H1 (cell line): ENCODE measurements around the gene GRID2.

Source experiments
- BACH1 ChIP-seq: IDR thresholded peaks from 2 replicates; pipeline ENCODE4 v1.6.1; 2012; ENCODE audit warnings: low read length, improper control_type of control experiment
- JUND ChIP-seq: IDR thresholded peaks from 2 replicates; pipeline ENCODE4 v1.6.1; 2011; ENCODE audit warnings: mild to moderate bottlenecking, improper control_type of control experiment, low read length
- POLR2AphosphoS5 ChIP-seq: IDR thresholded peaks from 2 replicates; pipeline ENCODE4 v1.6.1; 2011; ENCODE audit warnings: low read depth, low read length

DNA sequence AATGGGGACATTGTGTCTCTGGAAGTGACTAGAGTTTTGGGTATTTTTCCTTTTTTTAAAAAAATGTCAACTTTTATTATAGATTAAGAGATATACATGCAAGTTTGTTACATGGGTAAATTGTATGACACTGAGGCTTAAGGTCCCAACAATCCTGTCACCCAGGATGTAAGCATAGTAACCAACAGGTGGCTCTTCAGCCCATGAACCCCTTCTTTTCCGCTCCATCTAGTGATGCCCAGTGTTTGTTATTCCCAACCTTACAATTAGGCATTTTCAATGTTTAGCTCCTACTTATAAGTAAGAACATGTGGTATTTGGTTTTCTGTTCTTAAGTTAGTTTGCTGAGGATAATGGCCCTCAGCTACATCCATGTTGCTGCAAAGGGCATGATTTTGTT is 102.7 kb downstream of the GRID2 start:
- no peak for TF ChIP-seq BACH1
- TF ChIP-seq JUND = no peak
- TF ChIP-seq POLR2AphosphoS5 = no peak
